ENCODE results near the gene MAU2.

MAU2 gene

DNA sequence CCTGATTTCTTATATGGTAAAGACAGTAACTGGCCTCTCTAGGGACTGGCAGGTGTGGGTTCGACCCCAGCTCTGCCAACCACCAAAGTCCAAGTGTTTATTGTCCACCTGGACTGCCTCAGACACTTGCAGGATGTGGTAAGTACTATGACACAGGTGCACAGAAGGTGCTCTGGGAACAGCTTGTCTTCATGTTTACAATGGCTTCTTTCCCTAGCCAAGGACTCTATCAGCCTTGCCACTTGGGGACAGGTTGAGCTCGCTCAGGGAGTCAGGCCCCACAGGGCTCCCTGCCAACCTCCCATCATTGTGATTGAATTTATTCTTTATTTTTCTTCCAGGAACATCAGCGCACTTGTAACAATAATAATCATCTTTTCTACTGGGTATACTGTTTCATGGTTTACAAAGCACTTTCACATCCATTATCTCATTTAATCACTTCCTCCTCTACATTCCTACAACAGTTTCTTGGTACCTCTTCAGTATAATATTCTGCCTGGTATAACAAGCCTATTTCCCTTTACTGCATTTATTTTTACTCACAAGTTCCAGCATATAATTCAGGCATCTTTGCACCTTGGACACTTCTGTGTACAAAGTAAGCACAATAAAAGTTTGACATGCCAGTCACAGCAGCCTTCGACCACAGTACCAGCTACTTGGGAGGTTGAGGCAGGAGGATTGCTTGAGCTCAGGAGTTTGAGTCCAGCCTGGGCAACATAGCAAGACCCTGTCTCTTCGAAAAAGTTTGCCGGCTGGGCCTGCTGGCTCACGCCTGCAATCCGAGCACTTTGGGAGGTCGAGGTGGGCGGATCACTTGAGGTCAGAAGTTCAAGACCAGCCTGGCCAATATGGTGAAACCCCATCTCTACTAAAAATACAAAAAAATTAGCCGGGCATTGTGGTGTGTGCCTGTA is 60.6 kb downstream of the MAU2 start:
- no peak overlapping the region for H3K4me2 ChIP-seq (ENCODE audit: low read length)
- H3K4me3 ChIP-seq (ENCODE audit: low read length): no peak overlapping the region
- H4K20me1 ChIP-seq (ENCODE audit: control insufficient read depth, insufficient read depth, low read depth, low read length): no peaks in the 10 kb centered on the region
- H3K9me2 ChIP-seq (replicated peaks; ENCODE audit: control insufficient read depth, low read length): no peaks in the 10 kb centered on the region
- H3K9me3 ChIP-seq (ENCODE audit: control insufficient read depth, insufficient read depth, low read length): no peaks in the 10 kb centered on the region
- TF ChIP-seq, protein P1, sequence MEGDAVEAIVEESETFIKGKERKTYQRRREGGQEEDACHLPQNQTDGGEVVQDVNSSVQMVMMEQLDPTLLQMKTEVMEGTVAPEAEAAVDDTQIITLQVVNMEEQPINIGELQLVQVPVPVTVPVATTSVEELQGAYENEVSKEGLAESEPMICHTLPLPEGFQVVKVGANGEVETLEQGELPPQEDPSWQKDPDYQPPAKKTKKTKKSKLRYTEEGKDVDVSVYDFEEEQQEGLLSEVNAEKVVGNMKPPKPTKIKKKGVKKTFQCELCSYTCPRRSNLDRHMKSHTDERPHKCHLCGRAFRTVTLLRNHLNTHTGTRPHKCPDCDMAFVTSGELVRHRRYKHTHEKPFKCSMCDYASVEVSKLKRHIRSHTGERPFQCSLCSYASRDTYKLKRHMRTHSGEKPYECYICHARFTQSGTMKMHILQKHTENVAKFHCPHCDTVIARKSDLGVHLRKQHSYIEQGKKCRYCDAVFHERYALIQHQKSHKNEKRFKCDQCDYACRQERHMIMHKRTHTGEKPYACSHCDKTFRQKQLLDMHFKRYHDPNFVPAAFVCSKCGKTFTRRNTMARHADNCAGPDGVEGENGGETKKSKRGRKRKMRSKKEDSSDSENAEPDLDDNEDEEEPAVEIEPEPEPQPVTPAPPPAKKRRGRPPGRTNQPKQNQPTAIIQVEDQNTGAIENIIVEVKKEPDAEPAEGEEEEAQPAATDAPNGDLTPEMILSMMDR (IDR thresholded peaks at IDR 0.05; ENCODE audit: low read depth, low read length, poor library complexity, severe bottlenecking): no peak
- no peak for TF ChIP-seq EZH2phosphoT487 (IDR thresholded peaks at IDR 0.05; ENCODE audit: borderline replicate concordance, low read length)
- peaks cover 2% of the 10 kb centered on the region; the same call in 1 of the 2 replicates for H3K36me3 ChIP-seq (ENCODE audit: control insufficient read depth, low read length)
- H3K79me2 ChIP-seq (ENCODE audit: control insufficient read depth, low read length): peaks cover 8% of the 10 kb centered on the region
- H3K4me1 ChIP-seq (ENCODE audit: control insufficient read depth, low read length): peaks cover 13% of the 10 kb centered on the region
- H3K27ac ChIP-seq (ENCODE audit: low read depth, low read length): no peak overlapping the region
- no peaks in the 10 kb centered on the region for H3F3A ChIP-seq (ENCODE audit: control insufficient read depth, insufficient read depth)
- no peaks in the 10 kb centered on the region for H3K27me3 ChIP-seq (ENCODE audit: control insufficient read depth, low read length)

GRCh38 chr19:19382118-19382517 is 61.5 kb downstream of the MAU2 start:
- no peak overlapping the region for H3K4me3 ChIP-seq (ENCODE audit: low read length)
- no peaks in the 10 kb centered on the region for H3K9me2 ChIP-seq (replicated peaks; ENCODE audit: control insufficient read depth, low read length)
- no peaks in the 10 kb centered on the region for H3K9me3 ChIP-seq (ENCODE audit: control insufficient read depth, insufficient read depth, low read length)
- no peak overlapping the region for H3K4me2 ChIP-seq (ENCODE audit: low read length)
- no peaks in the 10 kb centered on the region for H3K27me3 ChIP-seq (ENCODE audit: control insufficient read depth, low read length)
- peaks cover 18% of the 10 kb centered on the region for H3K4me1 ChIP-seq (ENCODE audit: control insufficient read depth, low read length)
- peaks cover 16% of the 10 kb centered on the region for H3K79me2 ChIP-seq (ENCODE audit: control insufficient read depth, low read length)
- no peak for TF ChIP-seq EZH2phosphoT487 (IDR thresholded peaks at IDR 0.05; ENCODE audit: borderline replicate concordance, low read length)
- TF ChIP-seq, protein P1 (IDR thresholded peaks at IDR 0.05; ENCODE audit: low read depth, low read length, poor library complexity, severe bottlenecking): no peak
- H3F3A ChIP-seq (ENCODE audit: control insufficient read depth, insufficient read depth): no peaks in the 10 kb centered on the region
- no peaks in the 10 kb centered on the region for H4K20me1 ChIP-seq (ENCODE audit: control insufficient read depth, insufficient read depth, low read depth, low read length)
- H3K27ac ChIP-seq (ENCODE audit: low read depth, low read length): no peak overlapping the region
- H3K36me3 ChIP-seq (ENCODE audit: control insufficient read depth, low read length): peaks cover 5% of the 10 kb centered on the region; the same call in 1 of the 2 replicates

DNA sequence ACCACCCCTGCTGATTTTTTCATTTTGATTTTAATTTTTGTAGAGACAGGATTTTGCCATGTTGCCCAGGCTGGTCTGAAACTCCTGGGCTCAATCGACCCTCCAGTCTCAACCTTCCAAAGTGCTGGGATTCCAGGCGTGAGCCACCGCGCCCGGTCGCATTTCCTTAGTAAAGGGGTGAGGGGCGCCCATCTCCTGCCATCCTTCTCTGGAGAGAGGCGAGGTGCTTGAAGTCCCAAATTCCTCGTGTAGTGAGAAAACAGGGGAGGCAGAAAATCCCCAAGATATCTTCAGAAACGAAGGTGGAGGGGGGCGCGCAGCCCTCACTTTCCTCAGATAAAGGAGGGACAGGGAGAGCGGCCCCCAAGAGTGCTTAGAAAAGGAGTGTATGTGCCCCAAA is 63.9 kb downstream of the MAU2 start:
- Histone ChIP-seq H3K4me2 (ENCODE audit: low read length) (peak overlapping the region; percentile 61), H3K4me3 (ENCODE audit: low read length) (peak overlapping the region; percentile 70), H3K79me2 (ENCODE audit: control insufficient read depth, low read length) (peaks cover 40% of the 10 kb centered on the region), H3K4me1 (ENCODE audit: control insufficient read depth, low read length) (peaks cover 42% of the 10 kb centered on the region), H3K9me3 (ENCODE audit: control insufficient read depth, insufficient read depth, low read length) (no peaks in the 10 kb centered on the region), H3K36me3 (ENCODE audit: control insufficient read depth, low read length) (peaks cover 16% of the 10 kb centered on the region), H3F3A (ENCODE audit: control insufficient read depth, insufficient read depth) (peaks cover 3% of the 10 kb centered on the region; the same call in 1 of the 2 replicates), H4K20me1 (ENCODE audit: control insufficient read depth, insufficient read depth, low read depth, low read length) (no peaks in the 10 kb centered on the region), H3K27ac (ENCODE audit: low read depth, low read length) (no peak overlapping the region), H3K27me3 (ENCODE audit: control insufficient read depth, low read length) (no peaks in the 10 kb centered on the region), H3K9me2 (replicated peaks; ENCODE audit: control insufficient read depth, low read length) (no peaks in the 10 kb centered on the region)
- TF ChIP-seq EZH2phosphoT487 (IDR thresholded peaks at IDR 0.05; ENCODE audit: borderline replicate concordance, low read length): no peak
- TF ChIP-seq, protein P1 (IDR thresholded peaks at IDR 0.05; ENCODE audit: low read depth, low read length, poor library complexity, severe bottlenecking): no peak

Data from DOHH2 (cell line).